HepG2 (cell line): ENCODE measurements around the gene ZNF628. TPM values are rescaled to one million over a fixed set of nuclear protein-coding genes. Genes with fewer than 3 reads are reported as not detected.

Experiments
- ATAC-seq: fragments of 200-7000 bp; cut with Tn5 transposase; 3 replicates; pipeline ENCODE4 v1.9.1; 2020; ENCODE audit warnings: mild to moderate bottlenecking, moderate library complexity
- BruUV-seq: library from RNA; stranded (reverse); fragments of 400-500 nt; replicated peaks from 2 replicates; lab custom pipeline; 2021; lab: Mats Ljungman, UMichigan
- CTCF ChIA-PET: fragments of 300-600 bp; formaldehyde crosslinking; extraction: SDS; loops from one replicate; lab custom pipeline; 2021; ENCODE audit warnings: low total read pairs, inconsistent platforms, low intra/inter-chr PET ratio; lab: Yijun Ruan, JAX
- POLR2A ChIA-PET: fragments of 350-600 bp; sonication (Branson Sonifier 250); formaldehyde crosslinking; loops from one replicate; lab custom pipeline; 2020; ENCODE audit warnings: antibody characterized with exemption, inconsistent platforms; lab: Yijun Ruan, JAX
- DNase-seq: peaks from one replicate; pipeline ENCODE4 v3.0.0-alpha.2; 2015; ENCODE audit warnings: low spot score
- FAIRE-seq: peaks from 3 replicates; lab custom pipeline; 2011; peaks lifted over from hg19 to GRCh38; lab: Jason Lieb, UNC
- H2AFZ ChIP-seq: one replicate; pipeline ENCODE4 v1.6.1; 2011; ENCODE audit warnings: low read length, inconsistent platforms
- H3K27ac ChIP-seq: fragments of 300-600 bp; 3 replicates; pipeline ENCODE4 v1.8.0; 2011; ENCODE audit warnings: mixed run types, mild to moderate bottlenecking, mixed read lengths, low read length, inconsistent platforms; ENCODE audit not compliant: insufficient read depth; ENCODE audit errors: extremely low read length
- H3K27me3 ChIP-seq, 2 experiments: fragments of 200-600 bp in 1 of 2; 2 replicates in 1 of 2; 3 replicates in 1 of 2; pipeline versions ENCODE4 v1.6.0 to v1.8.0; 2011; ENCODE audit warnings: low read length in 2 of 2, mild to moderate bottlenecking in 2 of 2, moderate library complexity in 2 of 2, inconsistent platforms in 1 of 2; ENCODE audit not compliant: insufficient read depth in 2 of 2, control insufficient read depth in 1 of 2
- H3K36me3 ChIP-seq, 2 experiments: fragments of 200-600 bp in 1 of 2; replicated peaks in 1 of 2; 2 replicates in 1 of 2; 3 replicates in 1 of 2; pipeline versions ENCODE4 v1.5.1 to v1.8.0; 2011; ENCODE audit warnings: low read length in 2 of 2, inconsistent platforms in 1 of 2; ENCODE audit not compliant: insufficient read depth in 2 of 2, control insufficient read depth in 1 of 2
- H3K4me1 ChIP-seq: 2 replicates; pipeline ENCODE4 v1.5.1; 2012; ENCODE audit warnings: low read length, inconsistent platforms; ENCODE audit not compliant: insufficient read depth
- H3K4me2 ChIP-seq: 2 replicates; pipeline ENCODE4 v1.6.0; 2011; ENCODE audit warnings: low read depth, low read length, inconsistent platforms
- H3K4me3 ChIP-seq, 3 experiments: fragments of 200-600 bp in 1 of 3; sonication (generic), shearing (Covaris generic) in 1 of 3; replicated peaks in 1 of 3; 2 replicates each; pipeline ENCODE4 v1.5.1; 2011 to 2016; ENCODE audit warnings: low read length in 3 of 3, inconsistent platforms in 2 of 3, low read depth in 2 of 3, mild to moderate bottlenecking in 2 of 3, control low read depth in 1 of 3, mixed read lengths in 1 of 3; ENCODE audit not compliant: insufficient read depth in 1 of 3
- H3K79me2 ChIP-seq: one replicate; pipeline ENCODE4 v1.6.1; 2011; ENCODE audit warnings: low read length, inconsistent platforms; ENCODE audit not compliant: insufficient read depth
- H3K9ac ChIP-seq: 2 replicates; pipeline ENCODE4 v1.6.0; 2011; ENCODE audit warnings: mild to moderate bottlenecking, low read depth, low read length, inconsistent platforms; ENCODE audit not compliant: insufficient read depth
- H3K9me3 ChIP-seq: 2 replicates; pipeline ENCODE4 v1.5.1; 2012; ENCODE audit warnings: mild to moderate bottlenecking, low read length
- H4K20me1 ChIP-seq: 2 replicates; pipeline ENCODE4 v1.6.0; 2011; ENCODE audit warnings: inconsistent platforms, mild to moderate bottlenecking, low read length, moderate library complexity; ENCODE audit not compliant: insufficient read depth
- E2F5 ChIP-seq: sonication (generic); formaldehyde crosslinking; conservative IDR thresholded peaks from 2 replicates; pipeline ENCODE4 v1.4.0; 2020; ENCODE audit warnings: missing genetic modification reagents
- GLMP ChIP-seq: sonication (generic); formaldehyde crosslinking; IDR thresholded peaks from 2 replicates; pipeline ENCODE4 v1.9.0; 2021; ENCODE audit warnings: missing genetic modification reagents, mild to moderate bottlenecking, borderline replicate concordance
- HNRNPL ChIP-seq: fragments of 200-400 bp; formaldehyde crosslinking; IDR thresholded peaks from 2 replicates; pipeline ENCODE4 v1.6.1; 2017; ENCODE audit warnings: mild to moderate bottlenecking, low read depth, low read length
- JUN ChIP-seq: sonication (generic); formaldehyde crosslinking; IDR thresholded peaks from 2 replicates; pipeline ENCODE4 v1.4.0; 2020; ENCODE audit warnings: mild to moderate bottlenecking, missing genetic modification reagents
- NFATC3 ChIP-seq: sonication (generic); formaldehyde crosslinking; IDR thresholded peaks from 2 replicates; pipeline ENCODE4 v1.5.1; 2020; ENCODE audit warnings: mild to moderate bottlenecking, missing genetic modification reagents
- NPAS2 ChIP-seq: sonication (generic); formaldehyde crosslinking; IDR thresholded peaks from 2 replicates; pipeline ENCODE4 v1.8.0; 2022; ENCODE audit warnings: mild to moderate bottlenecking, missing genetic modification reagents, borderline replicate concordance
- SKI ChIP-seq: fragments of 450-650 bp; IDR thresholded peaks from one replicate; pipeline ENCODE4 v1.6.1; 2018; ENCODE audit warnings: mild to moderate bottlenecking; ENCODE audit not compliant: partially characterized antibody
- TRIM24 ChIP-seq: sonication (generic); formaldehyde crosslinking; IDR thresholded peaks from 2 replicates; pipeline ENCODE4 v1.8.0; 2022; ENCODE audit warnings: mild to moderate bottlenecking, missing genetic modification reagents
- ZMYM2 ChIP-seq: sonication (generic); formaldehyde crosslinking; IDR thresholded peaks from 2 replicates; pipeline ENCODE4 v1.8.0; 2022; ENCODE audit warnings: mild to moderate bottlenecking, missing genetic modification reagents
- ZNF616 ChIP-seq: sonication (generic); formaldehyde crosslinking; IDR thresholded peaks from 2 replicates; pipeline ENCODE4 v1.5.0; 2020; ENCODE audit warnings: low read depth, mild to moderate bottlenecking, missing genetic modification reagents
- WGBS: methylation state at CpG from one replicate; pipeline ENCODE4 v1.1.6; 2017; ENCODE audit warnings: low lambda C conversion rate; 5-methylcytosine and 5-hydroxymethylcytosine counted together
- in situ Hi-C: cut with HindIII; loops from 2 replicates; pipeline ENCODE4 v1.10.0; 2017; ENCODE audit warnings: low pct_unique_long_range_greater_than_20kb; ENCODE audit not compliant: extremely low pct_ligation_motif_present
- intact Hi-C: fragments of 100-400 bp; cut with micrococcal nuclease; formaldehyde crosslinking; loops from one replicate; pipeline ENCODE4 v1.10.0; 2022; ENCODE audit not compliant: unreplicated experiment
- polyA plus RNA-seq, 8 experiments: library from polyadenylated mRNA; depleted of rRNA in 3 of 8; stranded (reverse) in 7 of 8; unstranded in 1 of 8; fragments of >200 nt; fragmentation: Illumina TruSeq in 4 of 8; extraction: Trizol in 4 of 8; gene quantifications; 2 replicates each; pipeline versions ENCODE4 v1.2.1 to v1.2.3, GENCODE V29; 2011 to 2016; ENCODE audit warnings: low read depth in 4 of 8, missing spikeins in 1 of 8, mixed read lengths in 1 of 8; ENCODE audit not compliant: insufficient read depth in 1 of 8
- total RNA-seq, 5 experiments: library from RNA; depleted of rRNA; stranded (reverse); fragments of >200 nt; fragmentation: Illumina TruSeq; extraction: Trizol; gene quantifications; 2 replicates each; pipeline ENCODE4 v1.2.3, GENCODE V29; 2016; ENCODE audit warnings: low read depth in 1 of 5

The ZNF628 gene
- total and polyA plus RNA-seq, 2 of the 13 experiments (the other 11 are each of a cell fraction or from before 2014, with no cell fraction given), result 0.54 to 1.2 TPM

GRCh38 chr19:55494172-55494761 lies 17.9 kb downstream of the ZNF628 start:
- TF ChIP-seq ZMYM2 (CRISPR knock-in tag), result no peak
- no peak for TF ChIP-seq NFATC3 (CRISPR knock-in tag)
- TF ChIP-seq GLMP (CRISPR knock-in tag), result no peak
- no peak for TF ChIP-seq SKI
- no peak for TF ChIP-seq ZNF616 (CRISPR knock-in tag)
- no peak for TF ChIP-seq JUN (CRISPR knock-in tag)
- no peak for TF ChIP-seq HNRNPL
- no peak for TF ChIP-seq E2F5 (CRISPR knock-in tag)
- no peak for TF ChIP-seq NPAS2
- no peak for TF ChIP-seq TRIM24 (CRISPR knock-in tag)
- 12% methylated on average over 11 of the region's 22 CpGs for WGBS
- DNase-seq (no peak), FAIRE-seq (no peak), ATAC-seq (no peak; the same call in 2 of the 3 replicates)
- no TSS peak for BruUV-seq
- Histone ChIP-seq H3K4me2 (peak overlapping the region; percentile 36; the same call in 1 of the 2 replicates), H2AFZ (no peak overlapping the region), H3K4me1 (no peaks in the 10 kb centered on the region), H3K9me3 (no peaks in the 10 kb centered on the region), H3K36me3 (no peaks in the 10 kb centered on the region), H3K79me2 (no peaks in the 10 kb centered on the region), H4K20me1 (no peaks in the 10 kb centered on the region), H3K27me3 (peaks cover 19 to 84% of the 10 kb centered on the region in 2 experiments), H3K4me3 (no peak overlapping the region), H3K9ac (no peak overlapping the region), H3K27ac (no peak overlapping the region)
- ChIA-PET POLR2A (interaction anchor here (1.2 to 1.6 kb wide), 2 partner anchors 9 to 10 kb away, joined by 3 to 5 read pairs; partner anchors contain the start of gene NAT14), CTCF (no interaction called here)
- in situ Hi-C loops (no loop called here), intact Hi-C loops (no loop called here)
